Measurements from ENCODE around the gene TMEM161A.

- TF ChIP-seq EZH2 (IDR thresholded peaks at IDR 0.05; ENCODE audit: borderline replicate concordance, insufficient read depth, low read length, poor library complexity, severe bottlenecking) (no peak), POLR2AphosphoS5 (IDR thresholded peaks at IDR 0.05) (no peak), CTCF (IDR thresholded peaks at IDR 0.05; ENCODE audit: poor library complexity, severe bottlenecking) (no peak), SMC3 (conservative IDR thresholded peaks at IDR 0.05; ENCODE audit: poor library complexity) (no peak), RAD21 (conservative IDR thresholded peaks at IDR 0.05) (no peak)
- TF ChIP-seq, protein P1, sequence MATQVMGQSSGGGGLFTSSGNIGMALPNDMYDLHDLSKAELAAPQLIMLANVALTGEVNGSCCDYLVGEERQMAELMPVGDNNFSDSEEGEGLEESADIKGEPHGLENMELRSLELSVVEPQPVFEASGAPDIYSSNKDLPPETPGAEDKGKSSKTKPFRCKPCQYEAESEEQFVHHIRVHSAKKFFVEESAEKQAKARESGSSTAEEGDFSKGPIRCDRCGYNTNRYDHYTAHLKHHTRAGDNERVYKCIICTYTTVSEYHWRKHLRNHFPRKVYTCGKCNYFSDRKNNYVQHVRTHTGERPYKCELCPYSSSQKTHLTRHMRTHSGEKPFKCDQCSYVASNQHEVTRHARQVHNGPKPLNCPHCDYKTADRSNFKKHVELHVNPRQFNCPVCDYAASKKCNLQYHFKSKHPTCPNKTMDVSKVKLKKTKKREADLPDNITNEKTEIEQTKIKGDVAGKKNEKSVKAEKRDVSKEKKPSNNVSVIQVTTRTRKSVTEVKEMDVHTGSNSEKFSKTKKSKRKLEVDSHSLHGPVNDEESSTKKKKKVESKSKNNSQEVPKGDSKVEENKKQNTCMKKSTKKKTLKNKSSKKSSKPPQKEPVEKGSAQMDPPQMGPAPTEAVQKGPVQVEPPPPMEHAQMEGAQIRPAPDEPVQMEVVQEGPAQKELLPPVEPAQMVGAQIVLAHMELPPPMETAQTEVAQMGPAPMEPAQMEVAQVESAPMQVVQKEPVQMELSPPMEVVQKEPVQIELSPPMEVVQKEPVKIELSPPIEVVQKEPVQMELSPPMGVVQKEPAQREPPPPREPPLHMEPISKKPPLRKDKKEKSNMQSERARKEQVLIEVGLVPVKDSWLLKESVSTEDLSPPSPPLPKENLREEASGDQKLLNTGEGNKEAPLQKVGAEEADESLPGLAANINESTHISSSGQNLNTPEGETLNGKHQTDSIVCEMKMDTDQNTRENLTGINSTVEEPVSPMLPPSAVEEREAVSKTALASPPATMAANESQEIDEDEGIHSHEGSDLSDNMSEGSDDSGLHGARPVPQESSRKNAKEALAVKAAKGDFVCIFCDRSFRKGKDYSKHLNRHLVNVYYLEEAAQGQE (IDR thresholded peaks at IDR 0.05; ENCODE audit: borderline replicate concordance), result no peak
Measured at GRCh38 chr19:19140476-19140875, 2.2 kb upstream of the TMEM161A start.

Measured in neural cell (in vitro differentiated cells).